Stimulated activated CD4-positive, alpha-beta T cell treated with anti-CD3 and anti-CD28 coated beads, Interleukin-1b, Interleukin-23, amount 100 ng/mL, for 48 hours (primary cell): ENCODE data around the gene PTGDR2.

Source experiments
- DNase-seq: peaks from one replicate; pipeline ENCODE4 v3.0.0-alpha.2; 2020

PTGDR2 gene

GRCh38 chr11:60858731-60859464 lies 3.1 kb upstream of the PTGDR2 start:
- DNase-seq, result no peak

DNA sequence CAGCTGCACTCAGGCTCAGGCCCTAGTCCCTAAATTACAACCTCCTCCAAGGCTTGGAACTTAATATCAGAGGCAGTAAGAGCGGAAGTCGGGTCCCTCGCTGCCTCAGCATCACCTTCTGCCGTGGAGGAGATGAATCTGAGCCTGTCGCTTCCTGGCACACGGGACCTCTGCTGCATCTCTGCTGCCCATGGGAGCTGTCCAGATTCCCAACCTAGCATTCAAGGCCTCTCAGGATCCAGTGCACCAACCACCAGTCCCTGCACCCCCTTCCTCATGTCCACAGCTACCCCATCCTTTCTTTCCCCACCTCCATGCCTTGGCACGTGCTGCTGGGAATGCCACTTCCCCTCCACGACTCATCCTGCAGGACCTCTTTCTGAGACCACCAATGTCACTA lies 2.5 kb upstream of the PTGDR2 start:
- no peak for DNase-seq

DNA sequence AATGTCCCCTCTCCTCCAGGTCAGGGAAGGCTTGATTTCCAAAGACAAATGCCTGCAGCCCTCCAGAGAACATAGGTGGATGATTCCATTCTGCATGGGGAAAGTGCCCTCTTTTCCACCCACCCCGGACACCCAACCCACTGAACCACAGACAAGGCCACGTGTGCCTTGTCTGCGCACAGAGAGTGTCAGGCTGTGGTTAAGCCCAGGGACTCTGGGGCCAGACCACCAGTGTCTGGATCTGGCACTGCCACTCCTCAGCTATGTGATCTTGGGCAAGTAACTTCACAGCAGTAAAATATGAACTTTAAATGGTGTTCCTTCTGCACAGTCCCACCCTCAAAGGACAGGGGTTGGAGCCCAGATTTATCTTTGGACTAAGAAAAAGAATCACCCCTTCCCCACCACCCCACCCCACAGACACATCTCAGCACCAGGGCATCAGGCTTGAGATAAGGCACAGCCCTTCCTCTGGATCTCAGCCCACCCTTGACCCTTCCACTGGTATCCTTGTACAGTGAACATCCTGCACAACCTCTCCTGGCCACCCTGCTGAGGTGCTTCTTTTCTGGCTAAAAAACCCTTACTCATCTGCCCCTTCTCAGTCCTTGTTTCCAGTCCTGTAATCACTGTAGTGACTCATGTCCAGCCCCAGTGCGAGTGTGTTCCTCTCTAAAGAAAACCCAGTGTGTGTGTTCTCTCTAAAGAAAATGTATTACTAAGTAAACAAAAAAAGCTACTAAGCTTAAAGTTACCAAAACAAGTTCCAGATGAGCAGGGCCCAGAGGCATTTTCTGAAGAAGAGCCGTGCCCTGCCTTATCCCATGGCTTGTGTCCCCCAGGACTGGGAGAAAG lies 1.9 kb upstream of the PTGDR2 start:
- DNase-seq, result no peak

- DNase-seq, result no peak
Observed at GRCh38 chr11:60854847-60855725, 664 bp downstream of the PTGDR2 start.

GRCh38 chr11:60854140-60854846 lies 1.5 kb downstream of the PTGDR2 start:
- no peak for DNase-seq

GRCh38 chr11:60852982-60853950 lies 2.5 kb downstream of the PTGDR2 start:
- DNase-seq, result no peak

- no peak for DNase-seq
Observed at GRCh38 chr11:60852117-60852981, 3.4 kb downstream of the PTGDR2 start.

DNA sequence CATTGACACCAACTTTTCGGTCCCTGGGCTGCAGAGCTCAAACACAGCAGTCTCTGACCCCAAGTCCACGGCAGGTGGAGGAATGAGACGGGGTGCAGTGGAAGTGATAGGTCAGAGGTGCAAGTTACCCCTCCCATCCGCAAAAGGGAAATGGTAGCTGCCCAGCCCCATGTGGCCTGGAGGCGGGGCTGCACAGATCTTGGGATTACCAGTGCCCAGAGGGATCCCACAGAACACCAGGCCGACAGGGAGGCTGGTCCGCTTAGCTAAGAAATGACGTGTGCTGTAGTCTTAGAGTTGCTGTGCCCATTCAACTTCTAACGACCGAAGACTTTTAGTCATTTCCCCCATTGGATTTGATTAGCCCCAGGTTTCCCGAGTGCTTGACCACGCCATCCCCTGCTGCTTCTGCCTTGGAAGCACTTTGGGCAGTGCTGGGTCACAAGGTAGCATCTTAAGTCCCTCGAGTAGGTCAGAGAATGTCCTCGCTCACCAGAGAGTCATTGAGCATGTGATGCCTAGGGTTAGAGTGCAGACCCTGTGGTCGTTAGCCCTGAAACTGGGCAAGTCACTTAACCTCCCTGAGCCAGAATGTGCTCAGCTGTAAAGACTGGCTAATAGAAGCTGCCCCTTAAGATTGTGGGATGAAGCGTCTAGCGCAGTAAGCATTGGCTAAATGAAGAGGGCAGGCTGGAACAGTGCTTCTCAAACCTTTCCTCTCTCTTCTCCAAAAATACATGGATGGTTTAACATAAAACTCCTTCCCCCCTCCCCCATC lies 4.2 kb downstream of the PTGDR2 start:
- no peak for DNase-seq

- DNase-seq, result no peak
Observed at GRCh38 chr11:60849641-60850520, 5.9 kb downstream of the PTGDR2 start.

DNA sequence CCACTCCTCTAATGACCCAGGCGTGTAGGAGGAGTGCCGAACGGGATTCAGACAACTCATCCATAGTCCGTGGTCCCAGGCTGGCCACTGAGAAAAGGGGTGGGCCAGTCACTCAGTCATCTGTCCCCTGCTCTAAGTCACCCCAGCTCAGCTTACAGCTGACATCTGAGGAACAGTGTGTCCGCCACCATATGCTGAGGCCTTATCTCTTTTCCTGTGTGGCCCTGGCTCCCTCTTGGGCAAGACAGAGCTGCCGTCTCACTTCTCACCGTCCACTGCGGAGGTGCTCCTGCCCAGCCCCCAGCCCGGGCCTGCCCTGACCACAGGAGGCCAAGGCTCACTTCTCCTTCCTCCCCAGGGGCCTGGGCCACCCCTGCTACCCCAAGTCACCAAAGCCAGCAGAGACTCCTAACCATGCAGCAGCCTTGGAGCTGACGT lies 7.0 kb downstream of the PTGDR2 start:
- DNase-seq, result no peak

GRCh38 chr11:60847896-60848295 lies 7.9 kb downstream of the PTGDR2 start:
- DNase-seq, result no peak

DNA sequence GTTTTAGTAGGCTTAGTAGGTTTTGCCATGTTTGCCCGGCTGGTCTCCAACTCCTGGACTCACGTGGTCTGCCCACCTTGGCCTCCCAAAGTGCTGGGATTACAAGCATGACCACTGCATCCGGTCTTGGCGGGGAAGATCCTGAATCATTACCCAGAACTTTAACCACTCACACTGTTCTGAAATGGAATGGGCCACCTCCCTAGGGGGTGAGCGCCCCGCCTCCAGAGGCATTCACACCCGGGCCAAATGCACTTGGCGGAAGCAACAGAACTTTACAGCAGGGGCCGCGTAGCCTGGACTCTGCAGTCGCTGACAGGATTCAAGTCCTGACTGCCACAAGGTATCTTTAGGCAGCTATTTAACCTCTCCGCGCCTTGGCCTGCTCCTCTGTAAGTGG lies 8.5 kb downstream of the PTGDR2 start:
- DNase-seq, result no peak

DNA sequence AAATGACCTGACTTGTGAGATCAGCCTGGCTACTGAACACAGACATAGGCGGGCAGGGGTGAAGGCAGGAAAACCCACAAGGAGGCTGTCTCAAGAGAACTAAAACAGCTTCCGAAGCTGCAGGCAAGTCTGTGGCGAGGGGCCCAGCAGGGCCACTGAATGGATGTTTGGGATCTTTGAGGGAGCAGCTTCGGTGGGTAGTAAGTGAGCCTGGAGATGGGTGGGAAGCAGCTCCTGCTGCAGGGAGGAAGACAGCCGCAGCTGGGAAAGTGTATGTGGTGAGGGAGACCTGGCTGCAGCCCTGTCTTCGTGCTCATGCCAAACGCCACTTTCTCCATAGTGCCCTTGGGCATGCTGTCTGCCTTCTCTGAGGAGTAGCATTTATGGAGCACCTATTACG lies 10.4 kb downstream of the PTGDR2 start:
- DNase-seq, result no peak

DNA sequence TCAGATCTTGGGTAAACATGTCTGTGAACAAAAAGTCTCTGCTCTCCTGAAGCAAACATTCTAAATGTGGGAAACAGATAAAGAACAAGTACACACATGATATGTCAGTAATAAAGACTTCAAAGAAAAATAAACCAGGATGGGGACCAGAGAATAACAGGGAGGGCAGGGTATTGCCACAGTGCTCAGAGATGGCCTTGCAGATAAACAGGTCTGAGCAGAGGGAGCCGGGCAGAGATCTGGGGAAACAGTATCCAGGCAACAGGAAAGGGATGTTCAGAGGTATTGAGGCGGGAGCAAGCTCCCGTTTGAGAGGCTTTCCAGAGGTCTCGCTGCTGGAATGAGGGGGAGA lies 10.9 kb downstream of the PTGDR2 start:
- DNase-seq, result no peak

DNA sequence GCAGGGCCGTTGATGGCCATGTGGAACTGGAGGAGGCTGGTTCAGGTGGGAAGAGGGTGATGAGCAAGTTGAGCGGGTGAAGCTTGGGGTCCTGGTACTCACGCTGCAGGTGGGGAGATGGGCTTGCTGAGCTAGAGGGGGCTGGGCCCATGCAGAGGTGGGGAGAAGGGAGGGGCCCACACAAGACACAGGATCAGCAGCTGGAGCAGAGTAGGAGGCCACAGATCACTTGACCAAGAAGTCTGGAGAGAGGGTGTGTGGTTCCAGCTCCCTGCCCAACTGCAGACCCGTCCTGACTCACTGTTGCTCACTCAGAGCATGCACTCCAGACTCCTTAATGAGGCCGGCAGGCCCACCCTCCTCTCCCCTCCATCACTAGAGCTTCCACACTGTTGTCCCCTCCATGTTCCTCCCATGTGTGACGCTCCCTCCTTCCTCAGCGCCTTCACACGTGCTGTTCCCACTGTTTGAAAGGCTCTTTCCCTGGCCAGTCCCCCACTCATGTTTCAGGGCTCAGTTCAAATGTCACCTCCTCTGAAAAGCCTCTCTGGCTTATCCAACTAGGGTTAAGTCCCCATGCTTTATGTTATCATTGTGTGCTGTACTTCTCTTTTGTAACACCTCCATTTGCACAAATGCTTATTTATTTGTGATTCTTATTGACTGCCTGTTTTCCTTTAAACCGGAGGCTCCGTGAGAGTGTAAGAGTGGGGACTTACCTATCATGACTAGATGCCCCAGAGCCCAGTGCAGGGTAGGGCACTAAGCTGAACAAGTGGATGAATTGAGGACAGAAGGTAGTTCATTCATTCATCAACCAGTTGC lies 11.5 kb downstream of the PTGDR2 start:
- DNase-seq, result no peak

GRCh38 chr11:60842668-60843600 lies 12.8 kb downstream of the PTGDR2 start:
- DNase-seq, result no peak
